ENCODE measurements around the gene GRPEL1.

GRPEL1 gene

GRCh38 chr4:7041246-7041645 lies 26.6 kb downstream of the GRPEL1 start:
- no peaks in the 10 kb centered on the region for H3K9me3 ChIP-seq (ENCODE audit: control insufficient read depth, insufficient read depth, low read length)
- peaks cover 9% of the 10 kb centered on the region for H3K27me3 ChIP-seq (ENCODE audit: control insufficient read depth, low read length)
- H3K4me1 ChIP-seq (ENCODE audit: control insufficient read depth, low read length) = peaks cover 31% of the 10 kb centered on the region
- H3K9me2 ChIP-seq (replicated peaks; ENCODE audit: control insufficient read depth, low read length) = no peaks in the 10 kb centered on the region
- no peak overlapping the region for H3K4me2 ChIP-seq (ENCODE audit: low read length)
- TF ChIP-seq EZH2phosphoT487 (IDR thresholded peaks at IDR 0.05; ENCODE audit: borderline replicate concordance, low read length) (no peak), CTCF (IDR thresholded peaks at IDR 0.05; ENCODE audit: low read depth, low read length, poor library complexity, severe bottlenecking) (no peak)
- H3K36me3 ChIP-seq (ENCODE audit: control insufficient read depth, low read length) = peaks cover 20% of the 10 kb centered on the region
- H3F3A ChIP-seq (ENCODE audit: control insufficient read depth, insufficient read depth) = peaks cover 4% of the 10 kb centered on the region
- H4K20me1 ChIP-seq (ENCODE audit: control insufficient read depth, insufficient read depth, low read depth, low read length) = peaks cover 10% of the 10 kb centered on the region
- peaks cover 28% of the 10 kb centered on the region for H3K79me2 ChIP-seq (ENCODE audit: control insufficient read depth, low read length)
- no peak overlapping the region for H3K27ac ChIP-seq (ENCODE audit: low read depth, low read length)
- H3K4me3 ChIP-seq (ENCODE audit: low read length) = no peak overlapping the region

- Histone ChIP-seq H3K27me3 (ENCODE audit: control insufficient read depth, low read length) (peaks cover 9% of the 10 kb centered on the region), H3K9me2 (replicated peaks; ENCODE audit: control insufficient read depth, low read length) (no peaks in the 10 kb centered on the region), H3K4me2 (ENCODE audit: low read length) (no peak overlapping the region), H4K20me1 (ENCODE audit: control insufficient read depth, insufficient read depth, low read depth, low read length) (peaks cover 7% of the 10 kb centered on the region), H3K27ac (ENCODE audit: low read depth, low read length) (no peak overlapping the region), H3K36me3 (ENCODE audit: control insufficient read depth, low read length) (peaks cover 17% of the 10 kb centered on the region), H3K4me1 (ENCODE audit: control insufficient read depth, low read length) (peaks cover 26% of the 10 kb centered on the region), H3F3A (ENCODE audit: control insufficient read depth, insufficient read depth) (peaks cover 4% of the 10 kb centered on the region), H3K79me2 (ENCODE audit: control insufficient read depth, low read length) (peaks cover 23% of the 10 kb centered on the region), H3K4me3 (ENCODE audit: low read length) (no peak overlapping the region), H3K9me3 (ENCODE audit: control insufficient read depth, insufficient read depth, low read length) (no peaks in the 10 kb centered on the region)
- TF ChIP-seq CTCF (IDR thresholded peaks at IDR 0.05; ENCODE audit: low read depth, low read length, poor library complexity, severe bottlenecking) (no peak), EZH2phosphoT487 (IDR thresholded peaks at IDR 0.05; ENCODE audit: borderline replicate concordance, low read length) (no peak)
Observed at GRCh38 chr4:7040765-7041164, 27.1 kb downstream of the GRPEL1 start.

- Histone ChIP-seq H3K79me2 (ENCODE audit: control insufficient read depth, low read length) (no peaks in the 10 kb centered on the region), H3K36me3 (ENCODE audit: control insufficient read depth, low read length) (peaks cover 1% of the 10 kb centered on the region; the same call in 1 of the 2 replicates), H3F3A (ENCODE audit: control insufficient read depth, insufficient read depth) (peaks cover 4% of the 10 kb centered on the region), H4K20me1 (ENCODE audit: control insufficient read depth, insufficient read depth, low read depth, low read length) (peaks cover 5% of the 10 kb centered on the region), H3K27me3 (ENCODE audit: control insufficient read depth, low read length) (peaks cover 9% of the 10 kb centered on the region), H3K9me2 (replicated peaks; ENCODE audit: control insufficient read depth, low read length) (no peaks in the 10 kb centered on the region), H3K4me2 (ENCODE audit: low read length) (no peak overlapping the region), H3K4me3 (ENCODE audit: low read length) (no peak overlapping the region), H3K27ac (ENCODE audit: low read depth, low read length) (no peak overlapping the region), H3K9me3 (ENCODE audit: control insufficient read depth, insufficient read depth, low read length) (no peaks in the 10 kb centered on the region), H3K4me1 (ENCODE audit: control insufficient read depth, low read length) (peaks cover 7% of the 10 kb centered on the region)
- TF ChIP-seq EZH2phosphoT487 (IDR thresholded peaks at IDR 0.05; ENCODE audit: borderline replicate concordance, low read length) (no peak), CTCF (IDR thresholded peaks at IDR 0.05; ENCODE audit: low read depth, low read length, poor library complexity, severe bottlenecking) (peak; percentile 23)
Observed at GRCh38 chr4:7037425-7037824, 30.4 kb downstream of the GRPEL1 start.
